HG03025 (cell line): ENCODE measurements around the gene CFAP119.

Experiments
- ATAC-seq: cut with Tn5 transposase; IDR thresholded peaks from one replicate; pipeline ENCODE4 v1.9.1; 2021; ENCODE audit warnings: mild to moderate bottlenecking, moderate library complexity; ENCODE audit not compliant: unreplicated experiment, low FRiP score

CFAP119 gene

GRCh38 chr16:30762991-30763725 lies 1.3 kb upstream of the CFAP119 start:
- no peak for ATAC-seq

- peak; percentile 30 for ATAC-seq
Measured at GRCh38 chr16:30761427-30761927, 385 bp downstream of the CFAP119 start.

- ATAC-seq = no peak
Measured at GRCh38 chr16:30760577-30761426, 1.1 kb downstream of the CFAP119 start.

GRCh38 chr16:30760001-30760559 lies 1.8 kb downstream of the CFAP119 start:
- ATAC-seq = no peak

GRCh38 chr16:30758988-30759491 lies 2.8 kb downstream of the CFAP119 start:
- ATAC-seq = no peak

GRCh38 chr16:30757316-30757715 lies 4.5 kb downstream of the CFAP119 start:
- ATAC-seq = no peak

GRCh38 chr16:30756781-30757100 lies 5.1 kb downstream of the CFAP119 start:
- no peak for ATAC-seq

- ATAC-seq = no peak
Measured at GRCh38 chr16:30755955-30756780, 5.7 kb downstream of the CFAP119 start.

- no peak for ATAC-seq
Measured at GRCh38 chr16:30753596-30753995, 8.3 kb downstream of the CFAP119 start.

GRCh38 chr16:30750876-30751465 lies 10.9 kb downstream of the CFAP119 start:
- no peak for ATAC-seq

- no peak for ATAC-seq
Measured at GRCh38 chr16:30750201-30750600, 11.7 kb downstream of the CFAP119 start.

- ATAC-seq = peak; percentile 21
Measured at GRCh38 chr16:30748634-30749445, 13.0 kb downstream of the CFAP119 start.

GRCh38 chr16:30747799-30748633 lies 13.8 kb downstream of the CFAP119 start, which contains the start of gene PHKG2:
Gene PHKG2, plus strand, starts transcription at chr16:30748425. Its CDS starts 396 bp downstream, at chr16:30748821.
- ATAC-seq = peak; percentile 91

- ATAC-seq = no peak
Measured at GRCh38 chr16:30747331-30747730, 14.5 kb downstream of the CFAP119 start.

- no peak for ATAC-seq
Measured at GRCh38 chr16:30746638-30747175, 15.2 kb downstream of the CFAP119 start.

GRCh38 chr16:30745082-30745481 lies 16.8 kb downstream of the CFAP119 start:
- ATAC-seq = no peak

- no peak for ATAC-seq
Measured at GRCh38 chr16:30744183-30744582, 17.7 kb downstream of the CFAP119 start.

- no peak for ATAC-seq
Measured at GRCh38 chr16:30743716-30744115, 18.1 kb downstream of the CFAP119 start.
